Thymus (tissue), 11 donors: ENCODE data around the gene B3GNT9. TPM values are rescaled to one million over a fixed set of nuclear protein-coding genes. Genes with fewer than 3 reads are reported as not detected.

Experiments
- DNase-seq, 9 donors: peaks; one replicate each; pipeline ENCODE4 v3.0.0-alpha.2; 2013; ENCODE audit warnings: low spot score in 9 of 9, low read depth in 6 of 9, missing footprints in 1 of 9
- H3K27ac ChIP-seq, 2 donors: one replicate each; pipeline ENCODE4 v1.5.1; 2013; ENCODE audit warnings: control low read depth in 1 of 2, low read depth in 1 of 2, low read length in 1 of 2, mild to moderate bottlenecking in 1 of 2, moderate library complexity in 1 of 2
- H3K27me3 ChIP-seq, 2 donors: one replicate each; pipeline ENCODE4 v1.5.1; 2013; ENCODE audit warnings: low read length in 1 of 2; ENCODE audit not compliant: control insufficient read depth in 2 of 2, insufficient read depth in 1 of 2
- H3K36me3 ChIP-seq, 2 donors: one replicate each; pipeline ENCODE4 v1.5.1; 2013; ENCODE audit warnings: low read length in 1 of 2, mild to moderate bottlenecking in 1 of 2, moderate library complexity in 1 of 2; ENCODE audit not compliant: control insufficient read depth in 2 of 2, insufficient read depth in 2 of 2
- H3K4me1 ChIP-seq, 2 donors: one replicate each; pipeline ENCODE4 v1.5.1; 2013; ENCODE audit warnings: low read length in 2 of 2; ENCODE audit not compliant: control insufficient read depth in 2 of 2, insufficient read depth in 2 of 2
- H3K4me3 ChIP-seq, 2 donors: one replicate each; pipeline ENCODE4 v1.5.1; 2013; ENCODE audit warnings: low read length in 2 of 2, control low read depth in 1 of 2, mild to moderate bottlenecking in 1 of 2
- H3K9me3 ChIP-seq, 2 donors: one replicate each; pipeline ENCODE4 v1.5.1; 2013; ENCODE audit warnings: low read length in 1 of 2, mild to moderate bottlenecking in 1 of 2; ENCODE audit not compliant: control insufficient read depth in 2 of 2, insufficient read depth in 1 of 2
- WGBS: extraction: QIAGEN DNeasy Blood & Tissue Kit; methylation state at CpG from one replicate; pipeline ENCODE4 v1.1.7; 2013; 5-methylcytosine and 5-hydroxymethylcytosine counted together
- polyA plus RNA-seq: library from polyadenylated mRNA; stranded (reverse); fragments of 200-250 nt; gene quantifications from one replicate; pipeline ENCODE4 v1.2.3, GENCODE V29; 2013
- total RNA-seq: library from RNA; stranded (reverse); fragments of 120-200 nt; gene quantifications from one replicate; pipeline ENCODE4 v1.2.4, GENCODE V29; 2013
- donor health status: healthy.

B3GNT9 gene
- total and polyA plus RNA-seq, 2 donors: 1.3 to 3.2 TPM

DNA sequence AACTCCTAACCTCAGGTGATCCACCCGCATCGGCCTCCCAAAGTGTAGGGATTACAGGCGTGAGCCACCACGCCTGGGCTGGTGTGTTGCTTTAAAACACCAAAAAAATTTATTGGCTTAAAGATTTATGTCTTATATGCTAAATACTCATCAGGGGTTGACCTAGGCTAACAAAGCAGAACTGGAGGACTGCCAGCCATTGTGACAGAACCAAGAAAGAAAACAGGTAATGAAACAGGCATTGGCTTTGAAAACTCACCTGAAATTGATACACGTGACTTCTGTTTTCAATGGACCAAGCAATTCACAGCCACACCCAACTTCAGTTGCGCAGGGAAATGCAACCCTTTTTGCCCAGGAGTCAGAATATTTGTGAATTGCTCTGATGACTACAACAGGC is 46.0 kb downstream of the B3GNT9 start:
- no peaks in the 10 kb centered on the region for H3K9me3 ChIP-seq
- peaks cover 4 to 7% of the 10 kb centered on the region in 2 donors for H3K36me3 ChIP-seq
- DNase-seq: peak in 1 of 9 donors; percentile 10
- WGBS: 95% methylated on average over 6 of the region's 6 CpGs
- H3K4me1 ChIP-seq: peaks cover 0 to 6% of the 10 kb centered on the region in 2 donors
- H3K27ac ChIP-seq: no peak overlapping the region
- H3K4me3 ChIP-seq: no peak overlapping the region
- H3K27me3 ChIP-seq: no peaks in the 10 kb centered on the region

DNA sequence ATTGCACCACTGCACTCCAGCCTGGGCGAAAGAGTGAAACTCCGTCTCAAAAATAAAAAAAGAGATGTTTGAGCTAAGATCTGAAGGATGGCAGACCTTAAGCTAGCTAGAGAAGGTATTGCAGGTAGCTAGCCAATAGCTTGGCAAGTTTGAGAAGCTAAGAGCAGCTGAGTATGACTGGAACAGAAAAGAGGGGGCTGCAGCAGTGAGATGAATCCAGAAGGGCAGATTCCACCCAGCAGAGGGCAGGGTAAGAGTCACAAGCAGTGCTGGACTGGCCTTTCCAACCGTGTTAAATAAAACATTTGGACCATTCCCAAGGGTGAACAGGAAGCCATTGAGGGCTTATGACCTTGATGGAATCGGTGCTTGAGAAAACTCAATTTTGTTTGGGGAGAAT is 46.7 kb downstream of the B3GNT9 start:
- Histone ChIP-seq H3K27me3 (no peaks in the 10 kb centered on the region), H3K27ac (no peak overlapping the region), H3K9me3 (no peaks in the 10 kb centered on the region), H3K4me1 (peaks cover 0 to 2% of the 10 kb centered on the region in 2 donors), H3K4me3 (no peak overlapping the region), H3K36me3 (peaks cover 4 to 7% of the 10 kb centered on the region in 2 donors)
- DNase-seq: no peak
- whole genome bisulfite sequencing: 77% methylated on average over 4 of the region's 4 CpGs

DNA sequence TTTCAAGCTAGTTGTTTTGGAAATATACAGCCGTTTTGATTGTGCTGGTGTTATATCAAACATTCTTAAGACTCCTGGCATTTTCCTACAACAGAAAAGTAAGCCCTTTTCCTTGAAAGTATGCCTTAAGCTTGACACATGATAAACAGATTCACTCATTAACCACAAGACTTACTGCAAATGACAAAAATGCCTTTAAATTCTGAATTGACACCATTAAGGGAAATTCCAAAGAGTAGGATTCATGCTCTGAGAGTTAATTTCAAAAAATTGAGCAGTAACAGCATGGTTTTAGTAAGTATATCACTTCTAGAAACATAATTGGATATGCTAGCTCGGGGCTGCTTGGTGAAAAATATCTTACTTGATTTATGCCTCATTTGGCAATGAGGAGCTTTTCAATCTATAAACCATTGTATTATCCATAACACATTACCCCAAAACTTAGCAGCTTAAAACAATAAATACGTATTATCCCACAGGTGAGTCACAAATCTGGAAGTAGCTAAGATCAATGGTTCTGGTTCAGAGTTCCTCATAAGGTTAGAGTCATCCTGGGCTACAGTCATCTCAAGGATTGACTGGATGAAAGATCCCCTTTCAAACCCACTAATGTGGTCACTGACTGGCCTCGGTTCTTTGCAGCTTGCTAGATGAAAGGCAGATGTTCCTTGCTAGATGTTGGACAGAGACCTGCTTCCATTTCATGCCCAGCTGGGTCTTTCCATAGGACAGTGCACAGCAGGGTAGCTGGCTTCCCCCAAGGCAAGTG is 49.3 kb downstream of the B3GNT9 start:
- Histone ChIP-seq H3K4me1 (no peaks in the 10 kb centered on the region), H3K9me3 (no peaks in the 10 kb centered on the region), H3K27ac (no peak overlapping the region), H3K27me3 (no peaks in the 10 kb centered on the region), H3K4me3 (no peak overlapping the region), H3K36me3 (peaks cover 4 to 11% of the 10 kb centered on the region in 2 donors)
- 98% methylated on average over 4 of the region's 4 CpGs for WGBS
- no peak for DNase-seq

- DNase-seq: peak in 7 of 9 donors; percentile 10 to 52 (median 16)
- no peak overlapping the region for H3K4me3 ChIP-seq
- peaks cover 4 to 11% of the 10 kb centered on the region in 2 donors for H3K36me3 ChIP-seq
- H3K4me1 ChIP-seq: no peaks in the 10 kb centered on the region
- H3K9me3 ChIP-seq: no peaks in the 10 kb centered on the region
- WGBS: 99% methylated on average over 1 of the region's 1 CpG
- H3K27ac ChIP-seq: no peak overlapping the region
- no peaks in the 10 kb centered on the region for H3K27me3 ChIP-seq
Observed at GRCh38 chr16:67100569-67101310, 50.1 kb downstream of the B3GNT9 start.

GRCh38 chr16:67098599-67098998 is 52.2 kb downstream of the B3GNT9 start:
- Histone ChIP-seq H3K4me1 (no peaks in the 10 kb centered on the region), H3K27me3 (no peaks in the 10 kb centered on the region), H3K36me3 (peaks cover 4 to 11% of the 10 kb centered on the region in 2 donors), H3K4me3 (no peak overlapping the region), H3K9me3 (no peaks in the 10 kb centered on the region), H3K27ac (no peak overlapping the region)
- 98% methylated on average over 2 of the region's 2 CpGs for WGBS
- DNase-seq: no peak

Other genes with a start within 250 kb of the B3GNT9 start
- 0.05 TPM for gene CDH16, start 232.1 kb downstream of the B3GNT9 start, total RNA-seq
- 0.78 TPM for gene CDH16, start 232.1 kb downstream of the B3GNT9 start, polyA plus RNA-seq
- gene RRAD, start 225.5 kb downstream of the B3GNT9 start, total RNA-seq: 0.85 TPM
- gene RRAD, start 225.5 kb downstream of the B3GNT9 start, polyA plus RNA-seq: 13.3 TPM
- 118 TPM for gene CIAO2B, start 216.6 kb downstream of the B3GNT9 start, total RNA-seq
- gene CIAO2B, start 216.6 kb downstream of the B3GNT9 start, polyA plus RNA-seq: 141 TPM
- gene CES2, start 215.5 kb downstream of the B3GNT9 start, total RNA-seq: 15.8 TPM
- gene CES2, start 215.5 kb downstream of the B3GNT9 start, polyA plus RNA-seq: 16.7 TPM
- 0.09 TPM for gene CES3, start 189.7 kb downstream of the B3GNT9 start, total RNA-seq
- gene CES3, start 189.7 kb downstream of the B3GNT9 start, polyA plus RNA-seq: 0.32 TPM
- 2.1 TPM for gene CES4A, start 162.4 kb downstream of the B3GNT9 start, total RNA-seq
- gene CES4A, start 162.4 kb downstream of the B3GNT9 start, polyA plus RNA-seq: 14.6 TPM
- 54.3 TPM for gene CBFB, start 121.8 kb downstream of the B3GNT9 start, total RNA-seq
- 49.4 TPM for gene CBFB, start 121.8 kb downstream of the B3GNT9 start, polyA plus RNA-seq
- gene PHAF1, start 41.1 kb downstream of the B3GNT9 start, total RNA-seq: 7.7 TPM
- 12.0 TPM for gene PHAF1, start 41.1 kb downstream of the B3GNT9 start, polyA plus RNA-seq
- gene TRADD, start 8.9 kb upstream of the B3GNT9 start, total RNA-seq: 12.5 TPM
- 33.9 TPM for gene TRADD, start 8.9 kb upstream of the B3GNT9 start, polyA plus RNA-seq
- gene FBXL8, start 9.0 kb upstream of the B3GNT9 start, total RNA-seq: 2.0 TPM
- 12.0 TPM for gene FBXL8, start 9.0 kb upstream of the B3GNT9 start, polyA plus RNA-seq
- 4.1 TPM for gene HSF4, start 13.7 kb upstream of the B3GNT9 start, total RNA-seq
- gene HSF4, start 13.7 kb upstream of the B3GNT9 start, polyA plus RNA-seq: 50.8 TPM
- 2.3 TPM for gene NOL3, start 19.5 kb upstream of the B3GNT9 start, total RNA-seq
- 28.2 TPM for gene NOL3, start 19.5 kb upstream of the B3GNT9 start, polyA plus RNA-seq
- gene MATCAP1, start 33.0 kb upstream of the B3GNT9 start, total RNA-seq: 5.2 TPM
- 24.6 TPM for gene MATCAP1, start 33.0 kb upstream of the B3GNT9 start, polyA plus RNA-seq
- gene EXOC3L1, start 39.1 kb upstream of the B3GNT9 start, total RNA-seq: 0.57 TPM
- 2.2 TPM for gene EXOC3L1, start 39.1 kb upstream of the B3GNT9 start, polyA plus RNA-seq
- gene E2F4, start 41.2 kb upstream of the B3GNT9 start, total RNA-seq: 47.7 TPM
- gene E2F4, start 41.2 kb upstream of the B3GNT9 start, polyA plus RNA-seq: 46.9 TPM
- gene ELMO3, start 48.1 kb upstream of the B3GNT9 start, total RNA-seq: 2.3 TPM
- gene ELMO3, start 48.1 kb upstream of the B3GNT9 start, polyA plus RNA-seq: 15.3 TPM
- gene TMEM208, start 76.1 kb upstream of the B3GNT9 start, total RNA-seq: 35.2 TPM
- 71.8 TPM for gene TMEM208, start 76.1 kb upstream of the B3GNT9 start, polyA plus RNA-seq
- gene FHOD1, start 96.5 kb upstream of the B3GNT9 start, total RNA-seq: 5.6 TPM
- 27.8 TPM for gene FHOD1, start 96.5 kb upstream of the B3GNT9 start, polyA plus RNA-seq
- gene SLC9A5, start 98.0 kb upstream of the B3GNT9 start, total RNA-seq: 0.09 TPM
- gene SLC9A5, start 98.0 kb upstream of the B3GNT9 start, polyA plus RNA-seq: 1.1 TPM
- 12.6 TPM for gene PLEKHG4, start 128.5 kb upstream of the B3GNT9 start, total RNA-seq
- 16.8 TPM for gene PLEKHG4, start 128.5 kb upstream of the B3GNT9 start, polyA plus RNA-seq
- gene KCTD19, start 175.7 kb upstream of the B3GNT9 start, total RNA-seq: 0.19 TPM
- gene KCTD19, start 175.7 kb upstream of the B3GNT9 start, polyA plus RNA-seq: 0.34 TPM
- 0.19 TPM for gene LRRC36, start 175.8 kb upstream of the B3GNT9 start, total RNA-seq
- 0.78 TPM for gene LRRC36, start 175.8 kb upstream of the B3GNT9 start, polyA plus RNA-seq
- 1.6 TPM for gene TPPP3, start 242.5 kb upstream of the B3GNT9 start, total RNA-seq
- 9.0 TPM for gene TPPP3, start 242.5 kb upstream of the B3GNT9 start, polyA plus RNA-seq